ENCODE measurements around the gene ALOX5AP. TPM values are rescaled to one million over a fixed set of nuclear protein-coding genes. Genes with fewer than 3 reads are reported as not detected.

Gene ALOX5AP
- total and polyA plus RNA-seq, 9 of the 15 experiments (the other 6 are each of a cell fraction or from before 2014, with no cell fraction given) = 0.31 TPM; not detected in 8

DNA sequence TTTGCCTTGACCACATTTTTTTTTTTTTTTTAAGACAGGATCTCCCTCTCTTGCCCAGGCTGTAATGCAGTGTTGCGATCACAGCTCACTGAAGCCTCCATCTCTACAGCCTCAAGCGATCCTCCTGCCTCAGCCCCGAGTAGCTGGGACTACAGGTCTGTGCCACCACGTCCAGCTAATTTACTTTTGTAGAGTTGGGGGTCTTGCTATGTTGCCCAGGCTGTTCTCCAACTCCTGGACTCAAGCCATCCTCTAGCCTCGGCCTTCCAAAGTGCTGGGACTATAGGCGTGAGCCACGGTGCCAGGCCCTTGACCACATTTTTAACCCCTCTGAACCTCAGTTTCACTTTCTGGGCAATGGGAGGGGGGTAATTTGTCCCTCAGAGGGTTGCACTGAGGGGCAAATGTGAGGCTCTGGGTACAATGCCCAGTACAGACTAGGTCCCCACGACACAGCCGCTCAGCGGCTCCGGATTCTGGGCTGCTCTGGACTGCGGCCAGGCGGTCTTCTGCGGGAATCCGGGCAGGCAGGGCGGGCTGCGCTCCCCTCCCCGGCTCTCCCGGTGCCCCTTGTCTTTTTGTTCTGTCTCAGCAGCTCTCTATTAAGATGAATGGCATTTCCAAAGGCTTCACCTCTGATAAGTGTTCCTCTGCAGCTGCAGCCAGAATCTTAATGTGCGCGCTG is 3.8 kb upstream of the ALOX5AP start:
- no peak for ATAC-seq
- intact Hi-C loops (cut with micrococcal nuclease) (no loop called here), in situ Hi-C loops (cut with MboI) (no loop called here)
- Histone ChIP-seq H3K27ac (ENCODE audit: extremely low read depth, low read depth, low read length) (no peak overlapping the region), H3K4me2 (ENCODE audit: insufficient read depth, low read length) (no peak overlapping the region), H3K27me3 (ENCODE audit: control insufficient read depth in 2 of 2, insufficient read depth in 2 of 2, low read length in 2 of 2) (peaks cover 2 to 36% of the 10 kb centered on the region in 2 experiments; a peak in 3 of 5 replicates), H3K4me3 (no peak overlapping the region), H4K20me1 (replicated peaks; ENCODE audit: control insufficient read depth, insufficient read depth, low read length) (no peaks in the 10 kb centered on the region), H3K9me3 (replicated peaks; ENCODE audit: control insufficient read depth, insufficient read depth, low read depth, low read length) (no peaks in the 10 kb centered on the region), H3K4me1 (replicated peaks in 1 of 2; ENCODE audit: control insufficient read depth in 2 of 2, insufficient read depth in 2 of 2, low read length in 2 of 2) (0 out of 5 replicates have a peak, but pooled peaks cover 0 to 5% of the 10 kb centered on the region in 2 experiments), H3K36me3 (ENCODE audit: control insufficient read depth, insufficient read depth, low read length) (no peaks in the 10 kb centered on the region), H3K9ac (ENCODE audit: insufficient read depth in 1 of 2, low read depth in 2 of 2, low read length in 2 of 2) (no peak overlapping the region), H3K9me1 (ENCODE audit: control insufficient read depth, insufficient read depth, low read length) (no peaks in the 10 kb centered on the region), H2AFZ (ENCODE audit: low read depth, low read length) (no peak overlapping the region), H3K79me2 (ENCODE audit: control insufficient read depth, insufficient read depth, low read length) (no peaks in the 10 kb centered on the region)
- no peak for DNase-seq (ENCODE audit: extremely low read depth in 1 of 4, low spot score in 3 of 4)
- FAIRE-seq = no peak
- ChIA-PET CTCF (ENCODE audit: low intra/inter-chr PET ratio) (no interaction called here), POLR2A (no interaction called here)
- WGBS (ENCODE audit: insufficient coverage, low coverage, missing lambda C conversion rate) = 29% methylated on average over 7 of the region's 21 CpGs
- TF ChIP-seq CHD4 (IDR thresholded peaks at IDR 0.05; ENCODE audit: insufficient read depth, insufficient replicate concordance, low read depth, low read length, poor library complexity, severe bottlenecking) (no peak), TSC22D4 (tag; IDR thresholded peaks at IDR 0.05) (no peak), SMARCB1 (IDR thresholded peaks at IDR 0.05; ENCODE audit: insufficient read length, low read depth) (no peak), TOE1 (IDR thresholded peaks at IDR 0.05; ENCODE audit: borderline replicate concordance) (no peak), TOE1 (CRISPR knock-in tag; IDR thresholded peaks at IDR 0.05; ENCODE audit: borderline replicate concordance, low read depth) (no peak)
- TF ChIP-seq, protein P1, sequence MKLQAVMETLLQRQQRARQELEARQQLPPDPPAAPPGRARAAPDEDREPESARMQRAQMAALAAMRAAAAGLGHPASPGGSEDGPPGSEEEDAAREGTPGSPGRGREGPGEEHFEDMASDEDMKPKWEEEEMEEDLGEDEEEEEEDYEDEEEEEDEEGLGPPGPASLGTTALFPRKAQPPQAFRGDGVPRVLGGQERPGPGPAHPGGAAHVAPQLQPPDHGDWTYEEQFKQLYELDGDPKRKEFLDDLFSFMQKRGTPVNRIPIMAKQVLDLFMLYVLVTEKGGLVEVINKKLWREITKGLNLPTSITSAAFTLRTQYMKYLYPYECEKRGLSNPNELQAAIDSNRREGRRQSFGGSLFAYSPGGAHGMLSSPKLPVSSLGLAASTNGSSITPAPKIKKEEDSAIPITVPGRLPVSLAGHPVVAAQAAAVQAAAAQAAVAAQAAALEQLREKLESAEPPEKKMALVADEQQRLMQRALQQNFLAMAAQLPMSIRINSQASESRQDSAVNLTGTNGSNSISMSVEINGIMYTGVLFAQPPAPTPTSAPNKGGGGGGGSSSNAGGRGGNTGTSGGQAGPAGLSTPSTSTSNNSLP (IDR thresholded peaks at IDR 0.05; ENCODE audit: borderline replicate concordance, low read depth, low read length) = no peak
- TF ChIP-seq, protein P2, sequence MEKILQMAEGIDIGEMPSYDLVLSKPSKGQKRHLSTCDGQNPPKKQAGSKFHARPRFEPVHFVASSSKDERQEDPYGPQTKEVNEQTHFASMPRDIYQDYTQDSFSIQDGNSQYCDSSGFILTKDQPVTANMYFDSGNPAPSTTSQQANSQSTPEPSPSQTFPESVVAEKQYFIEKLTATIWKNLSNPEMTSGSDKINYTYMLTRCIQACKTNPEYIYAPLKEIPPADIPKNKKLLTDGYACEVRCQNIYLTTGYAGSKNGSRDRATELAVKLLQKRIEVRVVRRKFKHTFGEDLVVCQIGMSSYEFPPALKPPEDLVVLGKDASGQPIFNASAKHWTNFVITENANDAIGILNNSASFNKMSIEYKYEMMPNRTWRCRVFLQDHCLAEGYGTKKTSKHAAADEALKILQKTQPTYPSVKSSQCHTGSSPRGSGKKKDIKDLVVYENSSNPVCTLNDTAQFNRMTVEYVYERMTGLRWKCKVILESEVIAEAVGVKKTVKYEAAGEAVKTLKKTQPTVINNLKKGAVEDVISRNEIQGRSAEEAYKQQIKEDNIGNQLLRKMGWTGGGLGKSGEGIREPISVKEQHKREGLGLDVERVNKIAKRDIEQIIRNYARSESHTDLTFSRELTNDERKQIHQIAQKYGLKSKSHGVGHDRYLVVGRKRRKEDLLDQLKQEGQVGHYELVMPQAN (IDR thresholded peaks at IDR 0.05; ENCODE audit: borderline replicate concordance) = no peak
- no TSS peak for BruUV-seq (replicated peaks)

Data from K562 (cell line).